Muscle layer of colon (tissue), 2 donors: ENCODE data around the gene PNPLA6.

ENCODE experiments used
- H3K27ac ChIP-seq: one replicate; pipeline ENCODE4 v1.7.0; 2013; ENCODE audit warnings: low read depth, mild to moderate bottlenecking, low read length, moderate library complexity
- H3K27me3 ChIP-seq, 2 donors: one replicate each; pipeline ENCODE4 v1.7.0; 2013; ENCODE audit warnings: low read length in 2 of 2, mild to moderate bottlenecking in 2 of 2; ENCODE audit not compliant: insufficient read depth in 2 of 2, control insufficient read depth in 1 of 2
- H3K36me3 ChIP-seq: one replicate; pipeline ENCODE4 v1.7.0; 2013; ENCODE audit warnings: mild to moderate bottlenecking, low read length; ENCODE audit not compliant: insufficient read depth
- H3K4me1 ChIP-seq: one replicate; pipeline ENCODE4 v1.7.0; 2013; ENCODE audit warnings: mild to moderate bottlenecking, low read length; ENCODE audit not compliant: insufficient read depth
- H3K4me3 ChIP-seq, 2 donors: one replicate each; pipeline ENCODE4 v1.7.0; 2013; ENCODE audit warnings: low read length in 2 of 2, low read depth in 1 of 2, mild to moderate bottlenecking in 1 of 2, moderate library complexity in 1 of 2
- H3K9ac ChIP-seq: one replicate; pipeline ENCODE4 v1.7.0; 2013; ENCODE audit warnings: low read length
- H3K9me3 ChIP-seq: one replicate; pipeline ENCODE4 v1.7.0; 2013; ENCODE audit warnings: mild to moderate bottlenecking, low read length
- donor health status: abdominal sarcoma.
- donor health status: Adenocarcinoma of cecum.

PNPLA6 gene

GRCh38 chr19:7595466-7596133 is 60.1 kb downstream of the PNPLA6 start, which contains the start of gene CAMSAP3:
Gene CAMSAP3, plus strand, starts transcription at chr19:7595863. Its CDS starts 140 bp downstream, at chr19:7596003.
- no peak within 1 kb of the TSS for H3K9ac ChIP-seq
- H3K9me3 ChIP-seq, result no peaks in the 10 kb centered on the region
- H3K4me1 ChIP-seq, result no peaks in the 10 kb centered on the region
- peaks cover 8 to 42% of the 10 kb centered on the region in 2 donors for H3K27me3 ChIP-seq
- peak within 1 kb of the TSS in 1 of 2 donors; percentile 42 for H3K4me3 ChIP-seq
- H3K36me3 ChIP-seq, result no peaks in the 10 kb centered on the region
- no peak within 1 kb of the TSS for H3K27ac ChIP-seq

DNA sequence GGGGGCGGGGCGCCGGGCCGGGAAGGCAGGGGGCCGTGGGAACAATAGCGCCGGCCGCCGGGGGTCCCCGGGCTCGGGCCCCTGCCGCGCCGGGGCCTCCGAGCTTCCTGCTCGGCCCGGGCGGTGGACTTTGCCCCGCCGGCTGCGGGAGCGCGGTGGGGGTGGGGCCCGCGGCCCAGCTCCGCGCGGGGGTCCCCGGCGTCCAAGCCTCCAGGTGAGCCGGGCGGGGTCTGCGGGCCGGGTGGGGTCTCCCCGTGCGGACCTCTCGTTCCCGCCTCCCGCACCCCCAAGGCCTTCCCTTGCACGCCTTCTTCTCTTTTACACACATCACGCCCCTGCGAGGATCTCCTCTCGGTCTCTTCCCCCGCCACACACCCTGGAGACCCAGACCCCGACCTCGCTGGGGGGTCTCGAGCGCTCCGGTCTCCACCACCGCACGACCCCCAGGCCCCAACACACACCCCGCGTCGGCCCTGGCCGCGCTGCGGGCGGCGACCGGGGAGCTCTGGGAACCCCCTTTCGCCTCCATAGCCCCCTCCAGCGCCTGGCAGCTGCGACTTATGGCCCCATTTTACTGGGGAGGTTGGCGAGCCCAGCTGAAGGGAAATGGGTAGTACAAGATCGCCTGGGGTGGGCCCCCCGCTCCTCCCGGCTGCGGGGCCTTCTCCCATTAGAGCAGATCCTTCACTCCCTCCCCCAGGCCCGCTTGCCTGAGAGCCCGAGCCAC is 60.9 kb downstream of the PNPLA6 start:
- Histone ChIP-seq H3K27me3 (peaks cover 8 to 38% of the 10 kb centered on the region in 2 donors), H3K4me1 (no peaks in the 10 kb centered on the region), H3K9ac (no peak overlapping the region), H3K4me3 (no peak overlapping the region), H3K9me3 (no peaks in the 10 kb centered on the region), H3K36me3 (no peaks in the 10 kb centered on the region), H3K27ac (no peak overlapping the region)

GRCh38 chr19:7597689-7598088 is 62.2 kb downstream of the PNPLA6 start:
- H3K9me3 ChIP-seq, result no peaks in the 10 kb centered on the region
- H3K9ac ChIP-seq, result no peak overlapping the region
- H3K27me3 ChIP-seq, result peaks cover 8 to 38% of the 10 kb centered on the region in 2 donors
- no peak overlapping the region for H3K4me3 ChIP-seq
- H3K27ac ChIP-seq, result no peak overlapping the region
- no peaks in the 10 kb centered on the region for H3K4me1 ChIP-seq
- no peaks in the 10 kb centered on the region for H3K36me3 ChIP-seq

DNA sequence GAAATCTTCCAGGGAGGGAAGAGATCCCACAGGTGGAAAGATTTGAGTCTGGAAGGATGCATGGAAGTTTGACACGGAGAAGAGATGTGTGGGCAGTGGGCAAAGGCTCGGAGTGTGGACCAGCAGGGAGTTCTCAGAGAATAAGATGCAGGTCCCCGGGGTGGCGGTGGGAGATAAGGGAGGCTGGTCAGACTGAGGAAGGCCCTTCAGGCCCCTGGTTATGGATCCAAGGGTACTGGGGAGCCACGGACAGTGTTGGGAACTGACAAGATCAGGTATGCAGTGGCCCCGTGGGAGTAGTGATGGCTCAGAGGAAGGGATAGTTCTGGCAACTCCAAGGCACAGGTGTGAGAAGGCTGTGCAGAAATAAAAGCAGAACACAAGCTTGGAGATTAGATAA is 62.7 kb downstream of the PNPLA6 start:
- H3K27me3 ChIP-seq, result peaks cover 8 to 38% of the 10 kb centered on the region in 2 donors
- H3K9me3 ChIP-seq, result no peaks in the 10 kb centered on the region
- no peak overlapping the region for H3K27ac ChIP-seq
- no peaks in the 10 kb centered on the region for H3K4me1 ChIP-seq
- no peak overlapping the region for H3K4me3 ChIP-seq
- H3K36me3 ChIP-seq, result no peaks in the 10 kb centered on the region
- H3K9ac ChIP-seq, result no peak overlapping the region

GRCh38 chr19:7600721-7601120 is 65.2 kb downstream of the PNPLA6 start:
- H3K9me3 ChIP-seq, result no peaks in the 10 kb centered on the region
- no peaks in the 10 kb centered on the region for H3K4me1 ChIP-seq
- H3K36me3 ChIP-seq, result no peaks in the 10 kb centered on the region
- H3K4me3 ChIP-seq, result no peak overlapping the region
- no peak overlapping the region for H3K9ac ChIP-seq
- H3K27ac ChIP-seq, result no peak overlapping the region
- peaks cover 0 to 39% of the 10 kb centered on the region in 2 donors for H3K27me3 ChIP-seq

- H3K4me1 ChIP-seq, result no peaks in the 10 kb centered on the region
- no peaks in the 10 kb centered on the region for H3K9me3 ChIP-seq
- no peak overlapping the region for H3K9ac ChIP-seq
- peaks cover 0 to 28% of the 10 kb centered on the region in 2 donors for H3K27me3 ChIP-seq
- H3K4me3 ChIP-seq, result no peak overlapping the region
- H3K36me3 ChIP-seq, result no peaks in the 10 kb centered on the region
- H3K27ac ChIP-seq, result no peak overlapping the region
Observed at GRCh38 chr19:7602240-7602934, 66.9 kb downstream of the PNPLA6 start.

- Histone ChIP-seq H3K9ac (no peak overlapping the region), H3K27me3 (peaks cover 0 to 22% of the 10 kb centered on the region in 2 donors), H3K27ac (no peak overlapping the region), H3K9me3 (no peaks in the 10 kb centered on the region), H3K4me1 (no peaks in the 10 kb centered on the region), H3K4me3 (no peak overlapping the region), H3K36me3 (no peaks in the 10 kb centered on the region)
Observed at GRCh38 chr19:7602935-7603497, 67.5 kb downstream of the PNPLA6 start.

DNA sequence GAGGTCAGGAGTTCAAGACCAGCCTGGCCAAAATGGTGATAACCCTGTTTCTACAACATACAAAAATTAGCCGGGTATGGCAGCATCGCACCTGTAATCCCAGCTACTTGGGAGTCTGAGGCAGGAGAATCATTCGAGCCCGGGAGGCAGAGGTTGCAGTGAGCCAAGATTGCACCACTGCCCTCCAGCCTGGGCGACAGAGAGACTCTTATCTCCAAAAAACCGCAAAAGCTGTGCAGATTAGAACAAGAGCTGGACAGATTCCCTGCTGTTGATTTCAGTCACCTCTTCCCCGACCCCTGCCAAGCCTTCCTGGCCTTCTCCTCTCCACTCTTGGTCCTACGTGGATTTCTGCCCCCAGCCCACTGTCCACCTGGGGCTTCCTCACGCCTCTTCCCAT is 68.4 kb downstream of the PNPLA6 start:
- Histone ChIP-seq H3K4me1 (no peaks in the 10 kb centered on the region), H3K9me3 (no peaks in the 10 kb centered on the region), H3K36me3 (no peaks in the 10 kb centered on the region), H3K9ac (no peak overlapping the region), H3K4me3 (no peak overlapping the region), H3K27ac (no peak overlapping the region), H3K27me3 (peaks cover 0 to 15% of the 10 kb centered on the region in 2 donors)

GRCh38 chr19:7605490-7606222 is 70.1 kb downstream of the PNPLA6 start:
- Histone ChIP-seq H3K9me3 (no peaks in the 10 kb centered on the region), H3K27ac (no peak overlapping the region), H3K36me3 (no peaks in the 10 kb centered on the region), H3K9ac (no peak overlapping the region), H3K27me3 (peaks cover 0 to 15% of the 10 kb centered on the region in 2 donors), H3K4me3 (no peak overlapping the region), H3K4me1 (no peaks in the 10 kb centered on the region)

- Histone ChIP-seq H3K27ac (no peak overlapping the region), H3K27me3 (peaks cover 0 to 15% of the 10 kb centered on the region in 2 donors), H3K9ac (no peak overlapping the region), H3K36me3 (no peaks in the 10 kb centered on the region), H3K4me1 (no peaks in the 10 kb centered on the region), H3K4me3 (no peak overlapping the region), H3K9me3 (no peaks in the 10 kb centered on the region)
Observed at GRCh38 chr19:7606289-7606688, 70.8 kb downstream of the PNPLA6 start.
